B cell (primary cell): ENCODE results near the gene UBA5. TPM values are rescaled to one million over a fixed set of nuclear protein-coding genes. Genes with fewer than 3 reads are reported as not detected.

Experiments
- ATAC-seq: fragments of 200-7000 bp; cut with Tn5 transposase; one replicate; pipeline ENCODE4 v1.10.0; 2021; ENCODE audit warnings: low read depth, mild to moderate bottlenecking, moderate number of reproducible peaks, moderate library complexity
- CTCF ChIA-PET: fragments of 350-600 bp; sonication (Branson Sonifier 250); formaldehyde crosslinking; loops from one replicate; lab custom pipeline; 2021; ENCODE audit warnings: antibody characterized with exemption, inconsistent platforms; lab: Charles Lee
- POLR2A ChIA-PET: fragments of 350-600 bp; sonication (Branson Sonifier 250); formaldehyde crosslinking; loops from one replicate; lab custom pipeline; 2021; ENCODE audit warnings: antibody characterized with exemption; lab: Charles Lee
- DNase-seq: peaks from one replicate; pipeline ENCODE4 v3.0.0; 2013
- H2AFZ ChIP-seq: 2 replicates; pipeline ENCODE4 v1.6.1; 2012; ENCODE audit warnings: mild to moderate bottlenecking, low read depth, low read length; ENCODE audit not compliant: insufficient read depth, poor library complexity, severe bottlenecking
- H3K27ac ChIP-seq, 2 donors: 1 replicate in 1 of 2; 2 replicates in 1 of 2; pipeline ENCODE4 v1.5.1; 2012 to 2013; ENCODE audit warnings: low read length in 2 of 2, mild to moderate bottlenecking in 2 of 2, moderate library complexity in 1 of 2
- H3K27me3 ChIP-seq, 4 experiments: fragments of 200-600 bp in 1 of 4; sonication (generic) in 1 of 4; replicated peaks in 1 of 4; 1 replicate in 2 of 4; 2 replicates in 2 of 4; pipeline versions ENCODE4 v1.6.1 to v1.7.0; 2013 to 2016; ENCODE audit warnings: low read length in 3 of 4, mild to moderate bottlenecking in 2 of 4, mixed read lengths in 1 of 4, moderate library complexity in 1 of 4; ENCODE audit not compliant: insufficient read depth in 4 of 4, control insufficient read depth in 3 of 4; ENCODE audit errors: control extremely low read depth in 1 of 4
- H3K36me3 ChIP-seq, 2 experiments: replicated peaks in 1 of 2; 1 replicate in 1 of 2; 2 replicates in 1 of 2; pipeline versions ENCODE4 v1.6.1 to v1.7.1; 2013; ENCODE audit warnings: low read length in 1 of 2; ENCODE audit not compliant: insufficient read depth in 2 of 2, control insufficient read depth in 1 of 2; ENCODE audit errors: control extremely low read depth in 1 of 2, extremely low read depth in 1 of 2
- H3K4me1 ChIP-seq, 2 donors: fragments of 200-600 bp in 1 of 2; sonication (generic) in 1 of 2; 1 replicate in 1 of 2; 2 replicates in 1 of 2; pipeline versions ENCODE4 v1.5.1 to v1.6.1; 2013 to 2017; ENCODE audit warnings: low read length in 2 of 2; ENCODE audit not compliant: control insufficient read depth in 2 of 2, insufficient read depth in 2 of 2
- H3K4me2 ChIP-seq: replicated peaks from 2 replicates; pipeline ENCODE3; 2012; ENCODE audit warnings: mild to moderate bottlenecking, low read depth, low read length; ENCODE audit not compliant: poor library complexity, severe bottlenecking
- H3K4me3 ChIP-seq, 5 experiments: fragments of 200-600 bp in 1 of 5; sonication (generic) in 1 of 5; 1 replicate in 3 of 5; 2 replicates in 2 of 5; pipeline versions ENCODE4 v1.5.1 to v1.7.0; 2011 to 2016; ENCODE audit warnings: low read length in 4 of 5, mild to moderate bottlenecking in 4 of 5, low read depth in 2 of 5, control low read depth in 1 of 5, moderate library complexity in 1 of 5; ENCODE audit not compliant: insufficient read depth in 1 of 5; ENCODE audit errors: control extremely low read depth in 1 of 5, extremely low read depth in 1 of 5
- H3K79me2 ChIP-seq: fragments of 200-600 bp; sonication (generic); one replicate; pipeline ENCODE4 v1.6.0; 2016; ENCODE audit warnings: low read length; ENCODE audit not compliant: control insufficient read depth, insufficient read depth
- H3K9ac ChIP-seq: fragments of 200-600 bp; sonication (generic); 2 replicates; pipeline ENCODE4 v1.6.1; 2017; ENCODE audit warnings: mild to moderate bottlenecking, low read length, moderate library complexity
- H3K9me3 ChIP-seq, 3 donors: one replicate each; pipeline versions ENCODE4 v1.6.1 to v1.7.1; 2013; ENCODE audit warnings: low read length in 2 of 3; ENCODE audit not compliant: control insufficient read depth in 2 of 3, insufficient read depth in 1 of 3; ENCODE audit errors: control extremely low read depth in 1 of 3
- H4K20me1 ChIP-seq: 2 replicates; pipeline ENCODE4 v1.6.0; 2012; ENCODE audit warnings: mild to moderate bottlenecking, low read length; ENCODE audit not compliant: insufficient read depth, control insufficient read depth, poor library complexity, severe bottlenecking
- H3K27ac Mint-ChIP-seq: one replicate; pipeline ENCODE4 v1.8.0; 2021; ENCODE audit warnings: mixed read lengths
- H3K27me3 Mint-ChIP-seq: one replicate; pipeline ENCODE4 v1.8.0; 2021; ENCODE audit warnings: mixed read lengths
- H3K4me1 Mint-ChIP-seq: one replicate; pipeline ENCODE4 v1.8.0; 2021; ENCODE audit warnings: mixed read lengths
- H3K4me3 Mint-ChIP-seq: one replicate; pipeline ENCODE4 v1.8.0; 2021; ENCODE audit warnings: mixed read lengths
- H3K9me3 Mint-ChIP-seq: one replicate; pipeline ENCODE4 v1.8.0; 2022; ENCODE audit warnings: mixed read lengths; ENCODE audit not compliant: insufficient read depth
- CTCF ChIP-seq: fragments of 200-600 bp; IDR thresholded peaks from one replicate; pipeline ENCODE4 v1.8.0; 2022; ENCODE audit warnings: antibody characterized with exemption, mild to moderate bottlenecking
- EZH2 ChIP-seq: IDR thresholded peaks from 2 replicates; pipeline ENCODE4 v1.6.1; 2012; ENCODE audit warnings: borderline replicate concordance, low read depth, mild to moderate bottlenecking, moderate library complexity, low read length; ENCODE audit not compliant: insufficient read depth, poor library complexity, severe bottlenecking
- WGBS: methylation state at CpG from one replicate; pipeline ENCODE4 v1.1.5; 2013; ENCODE audit warnings: missing lambda C conversion rate; ENCODE audit not compliant: insufficient coverage; 5-methylcytosine and 5-hydroxymethylcytosine counted together
- intact Hi-C: fragments of 100-400 bp; cut with micrococcal nuclease; formaldehyde crosslinking; loops from one replicate; pipeline ENCODE4 v1.10.0; 2022
- polyA plus RNA-seq: library from polyadenylated mRNA; depleted of rRNA; stranded (reverse); fragments of >200 nt; gene quantifications from 2 replicates; pipeline ENCODE4 v1.2.3, GENCODE V29; 2012
- total RNA-seq, 2 donors: library from RNA; stranded (reverse); fragments of 120-200 nt in 1 of 2; gene quantifications; 1 replicate in 1 of 2; 2 replicates in 1 of 2; pipeline versions ENCODE4 v1.2.3 to v1.2.4, GENCODE V29; 2013 to 2022

UBA5 gene
- total and polyA plus RNA-seq, 2 donors (not counting 1 experiment from before 2014, with no cell fraction given): 17.4 to 41.0 TPM

DNA sequence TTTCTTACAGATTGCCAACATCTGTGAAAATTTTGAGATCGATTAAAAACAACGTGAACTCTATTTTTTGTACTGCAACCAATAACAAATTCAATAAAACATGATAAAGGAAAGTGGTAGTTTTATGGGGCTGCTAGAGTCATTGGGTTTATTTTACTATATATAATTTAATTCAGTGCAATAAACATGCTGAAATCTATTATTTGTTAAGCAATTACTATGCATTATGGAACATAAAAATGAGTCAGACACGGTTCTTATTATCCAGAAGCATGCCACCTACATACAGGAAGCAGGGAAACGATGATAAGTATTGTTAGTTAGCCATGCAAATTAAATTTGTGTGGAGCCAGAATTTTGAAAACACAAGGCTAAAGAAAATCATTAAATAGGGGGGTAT is 34.9 kb downstream of the UBA5 start:
- CTCF ChIA-PET: no interaction called here
- intact Hi-C loops: no loop called here
- WGBS: no CpG with 5 or more reads among the region's 4 CpGs

GRCh38 chr3:132695422-132695821 is 35.3 kb downstream of the UBA5 start:
- ATAC-seq: no peak
- Histone ChIP-seq H3K9ac (no peak overlapping the region), H3K4me2 (no peak overlapping the region), H2AFZ (no peak overlapping the region), H3K4me1 (no peaks in the 10 kb centered on the region), H3K4me3 (no peak overlapping the region), H4K20me1 (no peaks in the 10 kb centered on the region), H3K79me2 (no peaks in the 10 kb centered on the region), H3K36me3 (peaks cover 13 to 48% of the 10 kb centered on the region in 2 experiments), H3K27ac (no peak overlapping the region), H3K9me3 (no peaks in the 10 kb centered on the region), H3K27me3 (no peaks in the 10 kb centered on the region)
- intact Hi-C loops: no loop called here
- H3K27ac Mint-ChIP-seq: no peak overlapping the region
- POLR2A ChIA-PET: no interaction called here
- no CpG with 5 or more reads among the region's 1 CpG for WGBS
- TF ChIP-seq CTCF (no peak), EZH2 (no peak)
- H3K4me3 Mint-ChIP-seq: no peak overlapping the region
- no peaks in the 10 kb centered on the region for H3K27me3 Mint-ChIP-seq
- CTCF ChIA-PET: interaction anchor here (0.7 kb wide), 1 partner anchor 140 kb away, joined by 4 read pairs; no protein-coding TSS in a partner anchor
- H3K9me3 Mint-ChIP-seq: no peaks in the 10 kb centered on the region
- DNase-seq: no peak
- no peaks in the 10 kb centered on the region for H3K4me1 Mint-ChIP-seq

More for the DNA sequence above, 34.9 kb downstream of the UBA5 start:
- Histone ChIP-seq H3K27ac (no peak overlapping the region), H3K9me3 (no peaks in the 10 kb centered on the region), H3K4me3 (no peak overlapping the region), H3K9ac (no peak overlapping the region), H3K79me2 (no peaks in the 10 kb centered on the region), H3K27me3 (no peaks in the 10 kb centered on the region), H3K36me3 (peaks cover 13 to 48% of the 10 kb centered on the region in 2 experiments), H3K4me2 (no peak overlapping the region), H4K20me1 (no peaks in the 10 kb centered on the region), H2AFZ (no peak overlapping the region), H3K4me1 (no peaks in the 10 kb centered on the region)
- Mint-ChIP-seq H3K27ac (no peak overlapping the region), H3K9me3 (no peaks in the 10 kb centered on the region), H3K27me3 (no peaks in the 10 kb centered on the region), H3K4me3 (no peak overlapping the region), H3K4me1 (no peaks in the 10 kb centered on the region)
- POLR2A ChIA-PET: no interaction called here
- no peak for ATAC-seq
- TF ChIP-seq EZH2: no peak
- TF ChIP-seq CTCF: no peak
- DNase-seq: no peak
